Measurements from ENCODE around the gene P2RY2. TPM values are rescaled to one million over a fixed set of nuclear protein-coding genes. Genes with fewer than 3 reads are reported as not detected.

P2RY2 gene
- total RNA-seq, 1 experiment from 2014 or later = 0.26 TPM

DNA sequence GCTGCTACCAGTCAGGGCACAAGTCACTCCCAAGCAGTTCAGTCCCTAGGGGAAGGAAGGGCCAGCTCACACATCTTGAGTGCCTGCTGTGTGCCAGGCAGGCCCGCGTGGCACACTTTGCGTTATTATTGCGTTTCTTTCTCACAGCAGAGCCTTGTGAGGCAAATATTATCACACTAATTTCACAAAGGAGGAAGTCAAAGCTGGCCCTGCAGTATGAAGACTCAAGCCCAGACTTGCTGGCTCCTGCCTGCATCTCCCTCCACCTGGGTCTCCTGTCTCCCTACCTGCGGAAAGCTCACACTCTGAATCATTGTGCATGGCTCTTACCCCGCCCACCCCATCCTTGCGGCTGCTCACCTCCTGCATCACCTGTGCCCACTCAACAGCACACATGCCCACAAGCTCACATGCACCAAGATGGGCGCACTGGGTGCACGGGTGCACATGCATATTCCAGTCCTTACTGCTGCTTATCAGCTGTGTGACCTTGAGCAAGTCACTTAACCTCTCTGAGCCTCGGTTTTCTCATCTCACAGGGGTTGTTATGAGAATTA, 31.7 kb upstream of the P2RY2 start:
- Mint-ChIP-seq H3K27me3 (ENCODE audit: low read depth) (peaks cover 3% of the 10 kb centered on the region), H3K4me1 (peaks cover 12 to 13% of the 10 kb centered on the region in 2 experiments), H3K36me3 (ENCODE audit: insufficient read depth in 1 of 3, low read depth in 3 of 3) (no peaks in the 10 kb centered on the region), H3K27ac (peak overlapping the region in 1 of 3 experiments; percentile 68; a peak in 1 of 7 replicates), H3K4me3 (no peak overlapping the region), H3K9me3 (no peaks in the 10 kb centered on the region)
- Histone ChIP-seq H4K20me1 (ENCODE audit: control insufficient read depth, insufficient read depth, insufficient read length) (no peaks in the 10 kb centered on the region), H3K23ac (ENCODE audit: insufficient read length, low read depth, low read length) (no peak overlapping the region), H3K27ac (ENCODE audit: insufficient read length, low read depth, low read length) (no peak overlapping the region), H2BK12ac (ENCODE audit: insufficient read length, low read depth, low read length) (no peak overlapping the region), H3K14ac (ENCODE audit: insufficient read depth, low read length) (no peak overlapping the region), H2AK5ac (ENCODE audit: insufficient read length, low read length) (no peak overlapping the region), H3K18ac (ENCODE audit: insufficient read length, low read depth, low read length) (no peak overlapping the region), H3K9me3 (ENCODE audit: control insufficient read depth, low read depth, low read length) (no peaks in the 10 kb centered on the region), H4K91ac (ENCODE audit: insufficient read length, low read depth, low read length) (no peak overlapping the region), H3K56ac (ENCODE audit: insufficient read length, low read depth, low read length) (no peak overlapping the region), H3K4me1 (ENCODE audit: insufficient read depth, low read length) (no peaks in the 10 kb centered on the region), H2BK120ac (ENCODE audit: low read depth, low read length, poor library complexity, severe bottlenecking) (no peak overlapping the region), H3K23me2 (ENCODE audit: insufficient read length, low read depth, low read length, poor library complexity, severe bottlenecking) (no peaks in the 10 kb centered on the region), H4K8ac (replicated peaks; ENCODE audit: insufficient read length, low read depth, low read length) (no peak overlapping the region), H2BK20ac (ENCODE audit: low read depth, low read length, poor library complexity, severe bottlenecking) (no peak overlapping the region), H2AFZ (ENCODE audit: low read length) (no peak overlapping the region), H3K4ac (ENCODE audit: low read depth, low read length) (no peak overlapping the region), H3K4me2 (ENCODE audit: insufficient read depth, insufficient read length, low read length) (no peak overlapping the region), H3K27me3 (ENCODE audit: insufficient read depth, low read length) (no peaks in the 10 kb centered on the region), H3K9ac (ENCODE audit: extremely low read depth, insufficient read length, low read length) (no peak overlapping the region), H4K5ac (ENCODE audit: insufficient read length, low read depth, low read length) (no peak overlapping the region), H3K79me1 (ENCODE audit: insufficient read depth, low read depth, low read length, poor library complexity, severe bottlenecking) (no peaks in the 10 kb centered on the region), H2BK15ac (ENCODE audit: low read depth, low read length) (no peak overlapping the region), H3K79me2 (ENCODE audit: insufficient read depth, low read length) (no peaks in the 10 kb centered on the region), H3T11ph (ENCODE audit: low read length) (no peak overlapping the region), H2BK5ac (ENCODE audit: insufficient read length, low read length) (no peak overlapping the region)
- TF ChIP-seq, protein P1, sequence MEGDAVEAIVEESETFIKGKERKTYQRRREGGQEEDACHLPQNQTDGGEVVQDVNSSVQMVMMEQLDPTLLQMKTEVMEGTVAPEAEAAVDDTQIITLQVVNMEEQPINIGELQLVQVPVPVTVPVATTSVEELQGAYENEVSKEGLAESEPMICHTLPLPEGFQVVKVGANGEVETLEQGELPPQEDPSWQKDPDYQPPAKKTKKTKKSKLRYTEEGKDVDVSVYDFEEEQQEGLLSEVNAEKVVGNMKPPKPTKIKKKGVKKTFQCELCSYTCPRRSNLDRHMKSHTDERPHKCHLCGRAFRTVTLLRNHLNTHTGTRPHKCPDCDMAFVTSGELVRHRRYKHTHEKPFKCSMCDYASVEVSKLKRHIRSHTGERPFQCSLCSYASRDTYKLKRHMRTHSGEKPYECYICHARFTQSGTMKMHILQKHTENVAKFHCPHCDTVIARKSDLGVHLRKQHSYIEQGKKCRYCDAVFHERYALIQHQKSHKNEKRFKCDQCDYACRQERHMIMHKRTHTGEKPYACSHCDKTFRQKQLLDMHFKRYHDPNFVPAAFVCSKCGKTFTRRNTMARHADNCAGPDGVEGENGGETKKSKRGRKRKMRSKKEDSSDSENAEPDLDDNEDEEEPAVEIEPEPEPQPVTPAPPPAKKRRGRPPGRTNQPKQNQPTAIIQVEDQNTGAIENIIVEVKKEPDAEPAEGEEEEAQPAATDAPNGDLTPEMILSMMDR (conservative IDR thresholded peaks at IDR 0.05) = no peak
- DNase-seq = no peak
- no CpG with 5 or more reads among the region's 10 CpGs for WGBS (ENCODE audit: extremely low coverage, insufficient read length, low lambda C conversion rate)
